DOHH2 (cell line): ENCODE measurements around the gene MRPL12.

Source experiments
- H3F3A ChIP-seq: fragments of 200-600 bp; sonication (generic), shearing (Covaris generic); 2 replicates; pipeline ENCODE4 v1.6.0; 2016; ENCODE audit warnings: antibody characterized with exemption, mild to moderate bottlenecking; ENCODE audit not compliant: control insufficient read depth, insufficient read depth
- H3K27ac ChIP-seq: fragments of 200-600 bp; sonication (generic); 2 replicates; pipeline ENCODE4 v1.5.1; 2014; ENCODE audit warnings: low read depth, mild to moderate bottlenecking, low read length, moderate library complexity
- H3K27me3 ChIP-seq: fragments of 200-600 bp; sonication (generic); 2 replicates; pipeline ENCODE4 v1.6.1; 2014; ENCODE audit warnings: mild to moderate bottlenecking, low read length, mixed read lengths; ENCODE audit not compliant: control insufficient read depth
- H3K36me3 ChIP-seq: fragments of 200-600 bp; sonication (generic); 2 replicates; pipeline ENCODE4 v1.6.1; 2014; ENCODE audit warnings: mild to moderate bottlenecking, low read length, moderate library complexity, mixed read lengths; ENCODE audit not compliant: control insufficient read depth
- H3K4me1 ChIP-seq: fragments of 200-600 bp; sonication (generic); 2 replicates; pipeline ENCODE4 v1.6.1; 2014; ENCODE audit warnings: mild to moderate bottlenecking, low read length, mixed read lengths; ENCODE audit not compliant: control insufficient read depth
- H3K4me2 ChIP-seq: fragments of 200-600 bp; sonication (generic); 2 replicates; pipeline ENCODE4 v1.6.0; 2014; ENCODE audit warnings: mild to moderate bottlenecking, low read length, moderate library complexity
- H3K4me3 ChIP-seq: fragments of 200-600 bp; sonication (generic); 2 replicates; pipeline ENCODE4 v1.5.1; 2014; ENCODE audit warnings: mild to moderate bottlenecking, low read length, mixed read lengths
- H3K79me2 ChIP-seq: fragments of 200-600 bp; sonication (generic); 2 replicates; pipeline ENCODE4 v1.6.1; 2014; ENCODE audit warnings: mild to moderate bottlenecking, low read length, mixed read lengths; ENCODE audit not compliant: control insufficient read depth
- H3K9me2 ChIP-seq: fragments of 200-600 bp; sonication (generic); replicated peaks from 2 replicates; pipeline ENCODE4 v1.6.1; 2014; ENCODE audit warnings: mild to moderate bottlenecking, low read length, mixed read lengths; ENCODE audit not compliant: control insufficient read depth
- H3K9me3 ChIP-seq: fragments of 200-600 bp; sonication (generic); 2 replicates; pipeline ENCODE4 v1.6.1; 2014; ENCODE audit warnings: antibody characterized with exemption, low read length, mixed read lengths; ENCODE audit not compliant: control insufficient read depth, insufficient read depth
- H4K20me1 ChIP-seq: fragments of 200-600 bp; sonication (generic); 2 replicates; pipeline ENCODE4 v1.6.0; 2014; ENCODE audit warnings: low read depth, mild to moderate bottlenecking, antibody characterized with exemption, low read length, moderate library complexity; ENCODE audit not compliant: control insufficient read depth, insufficient read depth
- CTCF ChIP-seq: fragments of 200-600 bp; sonication (generic); IDR thresholded peaks from one replicate; pipeline ENCODE4 v1.5.1; 2014; ENCODE audit warnings: antibody characterized with exemption, mild to moderate bottlenecking, low read depth, low read length; ENCODE audit not compliant: poor library complexity, severe bottlenecking
- EZH2phosphoT487 ChIP-seq: fragments of 200-600 bp; sonication (generic); IDR thresholded peaks from 2 replicates; pipeline ENCODE4 v1.6.1; 2017; ENCODE audit warnings: borderline replicate concordance, mild to moderate bottlenecking, antibody characterized with exemption, low read length, moderate library complexity, mixed read lengths

Gene MRPL12

GRCh38 chr17:81715872-81716673 lies 12.9 kb downstream of the MRPL12 start:
- no peaks in the 10 kb centered on the region for H4K20me1 ChIP-seq
- H3K27me3 ChIP-seq = no peaks in the 10 kb centered on the region
- H3K27ac ChIP-seq = no peak overlapping the region
- no peak overlapping the region for H3K4me3 ChIP-seq
- peaks cover 19% of the 10 kb centered on the region for H3K4me1 ChIP-seq
- H3K4me2 ChIP-seq = no peak overlapping the region
- TF ChIP-seq CTCF (no peak), EZH2phosphoT487 (no peak)
- H3K79me2 ChIP-seq = peaks cover 35% of the 10 kb centered on the region
- H3K36me3 ChIP-seq = peaks cover 38% of the 10 kb centered on the region
- H3F3A ChIP-seq = peaks cover 2% of the 10 kb centered on the region; the same call in 1 of the 2 replicates
- no peaks in the 10 kb centered on the region for H3K9me2 ChIP-seq
- H3K9me3 ChIP-seq = no peaks in the 10 kb centered on the region

- Histone ChIP-seq H3K4me1 (peaks cover 14% of the 10 kb centered on the region), H3K4me2 (no peak overlapping the region), H3K79me2 (peaks cover 32% of the 10 kb centered on the region), H3K27ac (no peak overlapping the region), H3K27me3 (no peaks in the 10 kb centered on the region), H4K20me1 (no peaks in the 10 kb centered on the region), H3K36me3 (peaks cover 38% of the 10 kb centered on the region), H3K9me2 (no peaks in the 10 kb centered on the region), H3K9me3 (no peaks in the 10 kb centered on the region), H3F3A (no peaks in the 10 kb centered on the region), H3K4me3 (no peak overlapping the region)
- TF ChIP-seq EZH2phosphoT487 = no peak
- no peak for TF ChIP-seq CTCF
Measured at GRCh38 chr17:81716674-81716996, 13.5 kb downstream of the MRPL12 start.

- Histone ChIP-seq H3F3A (no peaks in the 10 kb centered on the region), H3K9me3 (no peaks in the 10 kb centered on the region), H3K4me1 (peaks cover 11% of the 10 kb centered on the region), H3K27me3 (no peaks in the 10 kb centered on the region), H4K20me1 (no peaks in the 10 kb centered on the region), H3K27ac (no peak overlapping the region), H3K79me2 (peaks cover 32% of the 10 kb centered on the region), H3K36me3 (peaks cover 38% of the 10 kb centered on the region), H3K4me2 (no peak overlapping the region), H3K4me3 (no peak overlapping the region), H3K9me2 (no peaks in the 10 kb centered on the region)
- no peak for TF ChIP-seq EZH2phosphoT487
- no peak for TF ChIP-seq CTCF
Measured at GRCh38 chr17:81717049-81717765, 14.0 kb downstream of the MRPL12 start.
